GM12878 (cell line): ENCODE results near the gene CALR. TPM values are rescaled to one million over a fixed set of nuclear protein-coding genes. Genes with fewer than 3 reads are reported as not detected.

Experiments
- ATAC-seq: fragments of 200-7000 bp; cut with Tn5 transposase; 3 replicates; pipeline ENCODE4 v1.9.1; 2020; ENCODE audit warnings: mild to moderate bottlenecking, moderate library complexity
- BruUV-seq: library from RNA; stranded (reverse); fragments of 400-500 nt; replicated peaks from 2 replicates; lab custom pipeline; 2021; lab: Mats Ljungman, UMichigan
- CTCF ChIA-PET: fragments of 300-600 bp; sonication (Branson Sonifier 250); formaldehyde crosslinking; extraction: SDS; loops from one replicate; lab custom pipeline; 2021; ENCODE audit warnings: inconsistent platforms; lab: Yijun Ruan, JAX
- POLR2A ChIA-PET: fragments of 350-600 bp; formaldehyde crosslinking; extraction: SDS; loops from one replicate; lab custom pipeline; 2021; ENCODE audit warnings: inconsistent platforms; lab: Charles Lee
- RAD21 ChIA-PET: fragments of 300-600 bp; sonication (Branson Sonifier 250); formaldehyde crosslinking; loops from one replicate; lab custom pipeline; 2023; ENCODE audit warnings: antibody characterized with exemption; ENCODE audit not compliant: unreplicated experiment; lab: Charles Lee
- SMC1A ChIA-PET: fragments of 300-600 bp; sonication (Branson Sonifier 250); formaldehyde crosslinking; loops from one replicate; lab custom pipeline; 2023; ENCODE audit not compliant: unreplicated experiment, uncharacterized antibody; lab: Charles Lee
- DNase-seq: peaks from one replicate; pipeline ENCODE4 v3.0.0-alpha.2; 2011; ENCODE audit warnings: low read depth, low spot score
- FAIRE-seq: peaks from 3 replicates; lab custom pipeline; 2011; peaks lifted over from hg19 to GRCh38; lab: Jason Lieb, UNC
- H2AFZ ChIP-seq: 2 replicates; pipeline ENCODE4 v1.6.0; 2011; ENCODE audit warnings: low read depth, low read length, control low read depth; ENCODE audit not compliant: control insufficient read depth
- H3K27ac ChIP-seq: 2 replicates; pipeline ENCODE4 v1.5.1; 2011; ENCODE audit warnings: control low read depth; ENCODE audit not compliant: control insufficient read depth, insufficient read depth
- H3K27me3 ChIP-seq, 2 experiments: replicated peaks in 1 of 2; 2 replicates each; pipeline versions ENCODE4 v1.6.0 to v1.6.1; 2011; ENCODE audit warnings: low read length in 1 of 2; ENCODE audit not compliant: control insufficient read depth in 2 of 2, insufficient read depth in 2 of 2
- H3K36me3 ChIP-seq, 2 experiments: 2 replicates each; pipeline ENCODE4 v1.5.1; 2011; ENCODE audit warnings: low read length in 1 of 2; ENCODE audit not compliant: control insufficient read depth in 2 of 2, insufficient read depth in 2 of 2
- H3K4me1 ChIP-seq: 2 replicates; pipeline ENCODE4 v1.6.1; 2011; ENCODE audit warnings: mild to moderate bottlenecking, low read length, moderate library complexity, mixed read lengths; ENCODE audit not compliant: control insufficient read depth, insufficient read depth
- H3K4me2 ChIP-seq: 2 replicates; pipeline ENCODE4 v1.6.0; 2011; ENCODE audit warnings: control low read depth; ENCODE audit not compliant: control insufficient read depth, insufficient read depth
- H3K4me3 ChIP-seq: fragments of 200-600 bp; sonication (generic); 2 replicates; pipeline ENCODE4 v1.5.1; 2016
- H3K79me2 ChIP-seq: 2 replicates; pipeline ENCODE4 v1.6.0; 2011; ENCODE audit warnings: low read length; ENCODE audit not compliant: control insufficient read depth, insufficient read depth
- H3K9ac ChIP-seq: 2 replicates; pipeline ENCODE4 v1.8.0; 2011; ENCODE audit warnings: low read length, control low read depth, mixed read lengths; ENCODE audit not compliant: control insufficient read depth, insufficient read depth
- H3K9me3 ChIP-seq: replicated peaks from 3 replicates; pipeline ENCODE4 v1.5.1; 2011; ENCODE audit warnings: mild to moderate bottlenecking, low read length; ENCODE audit not compliant: control insufficient read depth, insufficient read depth
- H4K20me1 ChIP-seq: 2 replicates; pipeline ENCODE4 v1.6.0; 2011; ENCODE audit not compliant: control insufficient read depth, insufficient read depth
- ASH2L ChIP-seq: fragments of 300-600, 200-600 bp; sonication (generic); IDR thresholded peaks from 2 replicates; pipeline ENCODE4 v1.6.1; 2017; ENCODE audit warnings: low read depth, mild to moderate bottlenecking, borderline replicate concordance
- BRCA1 ChIP-seq: IDR thresholded peaks from 2 replicates; pipeline ENCODE4 v1.6.1; 2011; ENCODE audit warnings: low read depth, low read length, improper control_type of control experiment
- EGR1 ChIP-seq, 2 experiments: IDR thresholded peaks; 1 replicate in 1 of 2; 2 replicates in 1 of 2; pipeline ENCODE4 v1.6.1; 2011 to 2012; ENCODE audit warnings: low read depth in 2 of 2, low read length in 2 of 2, borderline replicate concordance in 1 of 2, mild to moderate bottlenecking in 1 of 2, moderate library complexity in 1 of 2
- ESRRA ChIP-seq: IDR thresholded peaks from 2 replicates; pipeline ENCODE4 v1.6.1; 2012; ENCODE audit warnings: mild to moderate bottlenecking, low read length, improper control_type of control experiment
- ETV6 ChIP-seq, 2 experiments: fragments of 450-650 bp in 1 of 2; IDR thresholded peaks in 1 of 2; conservative IDR thresholded peaks in 1 of 2; 2 replicates each; pipeline ENCODE4 v1.6.1; 2014; ENCODE audit warnings: antibody characterized with exemption in 1 of 2, borderline replicate concordance in 1 of 2, low read depth in 1 of 2, mild to moderate bottlenecking in 1 of 2, moderate library complexity in 1 of 2
- KAT2A ChIP-seq: conservative IDR thresholded peaks from 2 replicates; pipeline ENCODE4 v1.6.1; 2011; ENCODE audit warnings: low read depth, low read length; ENCODE audit not compliant: control insufficient read depth
- MTA2 ChIP-seq: fragments of 450-650 bp; IDR thresholded peaks from 2 replicates; pipeline ENCODE4 v1.6.1; 2016; ENCODE audit warnings: low read depth, mild to moderate bottlenecking, moderate library complexity
- MYB ChIP-seq: fragments of 150-350 bp; IDR thresholded peaks from 2 replicates; pipeline ENCODE4 v1.6.1; 2014; ENCODE audit warnings: mild to moderate bottlenecking, low read depth, low read length, borderline replicate concordance
- PAX8 ChIP-seq: fragments of 450-650 bp; IDR thresholded peaks from 2 replicates; pipeline ENCODE4 v1.6.1; 2017; ENCODE audit warnings: mild to moderate bottlenecking, moderate library complexity
- RAD51 ChIP-seq: fragments of 450-650 bp; IDR thresholded peaks from 2 replicates; pipeline ENCODE4 v1.6.1; 2016; ENCODE audit warnings: moderate library complexity, mild to moderate bottlenecking, inconsistent platforms
- RB1 ChIP-seq: fragments of 450-650 bp; formaldehyde crosslinking; IDR thresholded peaks from 2 replicates; pipeline ENCODE4 v1.6.1; 2017; ENCODE audit warnings: mild to moderate bottlenecking, borderline replicate concordance
- ZZZ3 ChIP-seq: IDR thresholded peaks from 2 replicates; pipeline ENCODE4 v1.6.1; 2011; ENCODE audit warnings: low read depth; ENCODE audit not compliant: control insufficient read depth, insufficient read length
- WGBS: methylation state at CpG from one replicate; pipeline ENCODE4 v1.1.6; 2016; ENCODE audit warnings: low lambda C conversion rate; ENCODE audit not compliant: insufficient replicate concordance, insufficient coverage; ENCODE audit errors: missing lambda C conversion rate; 5-methylcytosine and 5-hydroxymethylcytosine counted together
- in situ Hi-C: fragments of 300-500 bp; cut with MboI; formaldehyde crosslinking; loops from 9 replicates; pipeline ENCODE4 v1.14.3; 2018; ENCODE audit warnings: mixed read lengths
- intact Hi-C: fragments of 100-400 bp; cut with micrococcal nuclease; formaldehyde crosslinking; loops from one replicate; pipeline ENCODE4 v1.14.2; 2022; ENCODE audit not compliant: unreplicated experiment
- polyA plus RNA-seq, 11 experiments: library from polyadenylated mRNA; depleted of rRNA in 4 of 11; unstranded in 6 of 11; stranded (reverse) in 5 of 11; fragments of >200 nt; fragmentation: Nextera tagmentation in 4 of 11; fragmentation: Illumina TruSeq in 1 of 11; extraction: Ambion mirVana in 4 of 11; extraction: Trizol in 1 of 11; gene quantifications; 1 replicate in 1 of 11; 2 replicates in 10 of 11; pipeline versions ENCODE4 v1.2.1 to v1.2.3, GENCODE V29; 2011 to 2016; ENCODE audit warnings: inconsistent platforms in 2 of 11, missing spikeins in 2 of 11, low read depth in 1 of 11
- total RNA-seq, 4 experiments: library from RNA; depleted of rRNA in 3 of 4; stranded (reverse); fragments of >200 nt in 3 of 4; fragmentation: Illumina TruSeq in 1 of 4; extraction: Trizol in 1 of 4; gene quantifications; 2 replicates each; pipeline versions ENCODE4 v1.2.1 to v1.2.3, GENCODE V29; 2013 to 2021
- TF ChIP-seq, protein P1 (sequence below): IDR thresholded peaks from 2 replicates; pipeline ENCODE4 v1.6.1; 2011; ENCODE audit warnings: low read depth, mild to moderate bottlenecking, low read length, moderate library complexity, borderline replicate concordance; ENCODE audit errors: extremely low read depth
- TF ChIP-seq, protein P2 (sequence below), 3 experiments: IDR thresholded peaks in 2 of 3; conservative IDR thresholded peaks in 1 of 3; 2 replicates each; pipeline ENCODE4 v1.5.1; 2011; ENCODE audit warnings: low read depth in 3 of 3, low read length in 3 of 3, mild to moderate bottlenecking in 3 of 3, control low read depth in 2 of 3, moderate library complexity in 2 of 3, inconsistent platforms in 1 of 3, mixed read lengths in 1 of 3; ENCODE audit not compliant: control insufficient read depth in 2 of 3, insufficient read depth in 1 of 3; ENCODE audit errors: extremely low read depth in 1 of 3
- TF ChIP-seq, protein P3 (sequence below): fragments of 150-350 bp; IDR thresholded peaks from 2 replicates; pipeline ENCODE4 v1.6.1; 2016; ENCODE audit warnings: low read depth, low read length
- TF ChIP-seq, protein P4 (sequence below): fragments of 450-650 bp; IDR thresholded peaks from 2 replicates; pipeline ENCODE4 v1.6.1; 2016; ENCODE audit warnings: mild to moderate bottlenecking

The CALR gene
- total and polyA plus RNA-seq, 10 of the 15 experiments (the other 5 are each of a cell fraction or from before 2014, with no cell fraction given): 202 to 1,451 (median 749) TPM

DNA sequence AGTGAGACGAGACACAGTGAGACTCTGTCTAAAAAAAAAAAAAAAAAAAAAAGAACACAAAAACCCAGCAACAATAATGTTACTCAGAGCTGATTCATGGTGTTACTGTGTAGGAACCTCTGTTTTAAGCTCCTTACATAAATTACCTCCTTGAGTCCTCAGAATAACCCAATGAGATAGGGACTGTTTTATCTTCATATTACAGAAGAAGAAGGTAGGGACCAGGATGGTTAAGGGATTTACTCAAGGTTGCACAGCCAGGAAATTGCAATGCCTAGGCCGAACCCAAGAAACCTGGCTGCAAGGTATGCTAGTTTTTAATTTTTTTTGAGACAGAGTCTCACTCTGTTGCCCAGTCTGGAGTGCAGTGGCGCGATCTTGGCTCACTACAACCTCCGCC is 29.5 kb downstream of the CALR start:
- H3K4me2 ChIP-seq: no peak overlapping the region
- no peaks in the 10 kb centered on the region for H3K27me3 ChIP-seq
- CTCF ChIA-PET: interaction anchor here (0.6 to 7.0 kb wide), 9 partner anchors 9 to 295 kb away, joined by 3 to 63 read pairs (median 4); no protein-coding TSS in a partner anchor
- ATAC-seq (no peak), FAIRE-seq (no peak), DNase-seq (no peak)
- no peak overlapping the region for H3K4me3 ChIP-seq
- H3K4me1 ChIP-seq: 0 out of 2 replicates have a peak, but pooled peaks cover 3% of the 10 kb centered on the region
- SMC1A ChIA-PET: no interaction called here
- H3K36me3 ChIP-seq: no peaks in the 10 kb centered on the region
- RAD21 ChIA-PET: interaction anchor here (0.7 to 1.6 kb wide), 4 partner anchors 9 to 126 kb away, joined by 3 to 7 read pairs (median 4); no protein-coding TSS in a partner anchor
- intact Hi-C loops: no loop called here
- no TSS peak for BruUV-seq
- POLR2A ChIA-PET: interaction anchor here (0.6 to 0.9 kb wide), 3 partner anchors 83 to 795 kb away, joined by 5 to 6 read pairs (median 5); no protein-coding TSS in a partner anchor
- no peak overlapping the region for H3K9ac ChIP-seq
- no peak overlapping the region for H2AFZ ChIP-seq
- TF ChIP-seq EGR1 (IDR thresholded peaks at IDR 0.05; ENCODE audit: borderline replicate concordance in 1 of 2, low read depth in 2 of 2, low read length in 2 of 2) (no peak), RB1 (no peak), MTA2 (no peak), RAD51 (no peak), ASH2L (no peak), ESRRA (no peak), BRCA1 (no peak), MYB (no peak), ZZZ3 (no peak), PAX8 (no peak), ETV6 (conservative IDR thresholded peaks at IDR 0.05 in 1 of 2, IDR thresholded peaks at IDR 0.05 in 1 of 2; ENCODE audit: borderline replicate concordance in 1 of 2, low read depth in 1 of 2) (no peak), KAT2A (no peak)
- TF ChIP-seq, protein P1, sequence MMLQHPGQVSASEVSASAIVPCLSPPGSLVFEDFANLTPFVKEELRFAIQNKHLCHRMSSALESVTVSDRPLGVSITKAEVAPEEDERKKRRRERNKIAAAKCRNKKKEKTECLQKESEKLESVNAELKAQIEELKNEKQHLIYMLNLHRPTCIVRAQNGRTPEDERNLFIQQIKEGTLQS: no peak
- TF ChIP-seq, protein P2, sequence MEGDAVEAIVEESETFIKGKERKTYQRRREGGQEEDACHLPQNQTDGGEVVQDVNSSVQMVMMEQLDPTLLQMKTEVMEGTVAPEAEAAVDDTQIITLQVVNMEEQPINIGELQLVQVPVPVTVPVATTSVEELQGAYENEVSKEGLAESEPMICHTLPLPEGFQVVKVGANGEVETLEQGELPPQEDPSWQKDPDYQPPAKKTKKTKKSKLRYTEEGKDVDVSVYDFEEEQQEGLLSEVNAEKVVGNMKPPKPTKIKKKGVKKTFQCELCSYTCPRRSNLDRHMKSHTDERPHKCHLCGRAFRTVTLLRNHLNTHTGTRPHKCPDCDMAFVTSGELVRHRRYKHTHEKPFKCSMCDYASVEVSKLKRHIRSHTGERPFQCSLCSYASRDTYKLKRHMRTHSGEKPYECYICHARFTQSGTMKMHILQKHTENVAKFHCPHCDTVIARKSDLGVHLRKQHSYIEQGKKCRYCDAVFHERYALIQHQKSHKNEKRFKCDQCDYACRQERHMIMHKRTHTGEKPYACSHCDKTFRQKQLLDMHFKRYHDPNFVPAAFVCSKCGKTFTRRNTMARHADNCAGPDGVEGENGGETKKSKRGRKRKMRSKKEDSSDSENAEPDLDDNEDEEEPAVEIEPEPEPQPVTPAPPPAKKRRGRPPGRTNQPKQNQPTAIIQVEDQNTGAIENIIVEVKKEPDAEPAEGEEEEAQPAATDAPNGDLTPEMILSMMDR (IDR thresholded peaks at IDR 0.05 in 2 of 3, conservative IDR thresholded peaks at IDR 0.05 in 1 of 3; ENCODE audit: control insufficient read depth in 2 of 3, extremely low read depth in 1 of 3, insufficient read depth in 1 of 3, low read depth in 3 of 3, low read length in 3 of 3): no peak
- TF ChIP-seq, protein P3, sequence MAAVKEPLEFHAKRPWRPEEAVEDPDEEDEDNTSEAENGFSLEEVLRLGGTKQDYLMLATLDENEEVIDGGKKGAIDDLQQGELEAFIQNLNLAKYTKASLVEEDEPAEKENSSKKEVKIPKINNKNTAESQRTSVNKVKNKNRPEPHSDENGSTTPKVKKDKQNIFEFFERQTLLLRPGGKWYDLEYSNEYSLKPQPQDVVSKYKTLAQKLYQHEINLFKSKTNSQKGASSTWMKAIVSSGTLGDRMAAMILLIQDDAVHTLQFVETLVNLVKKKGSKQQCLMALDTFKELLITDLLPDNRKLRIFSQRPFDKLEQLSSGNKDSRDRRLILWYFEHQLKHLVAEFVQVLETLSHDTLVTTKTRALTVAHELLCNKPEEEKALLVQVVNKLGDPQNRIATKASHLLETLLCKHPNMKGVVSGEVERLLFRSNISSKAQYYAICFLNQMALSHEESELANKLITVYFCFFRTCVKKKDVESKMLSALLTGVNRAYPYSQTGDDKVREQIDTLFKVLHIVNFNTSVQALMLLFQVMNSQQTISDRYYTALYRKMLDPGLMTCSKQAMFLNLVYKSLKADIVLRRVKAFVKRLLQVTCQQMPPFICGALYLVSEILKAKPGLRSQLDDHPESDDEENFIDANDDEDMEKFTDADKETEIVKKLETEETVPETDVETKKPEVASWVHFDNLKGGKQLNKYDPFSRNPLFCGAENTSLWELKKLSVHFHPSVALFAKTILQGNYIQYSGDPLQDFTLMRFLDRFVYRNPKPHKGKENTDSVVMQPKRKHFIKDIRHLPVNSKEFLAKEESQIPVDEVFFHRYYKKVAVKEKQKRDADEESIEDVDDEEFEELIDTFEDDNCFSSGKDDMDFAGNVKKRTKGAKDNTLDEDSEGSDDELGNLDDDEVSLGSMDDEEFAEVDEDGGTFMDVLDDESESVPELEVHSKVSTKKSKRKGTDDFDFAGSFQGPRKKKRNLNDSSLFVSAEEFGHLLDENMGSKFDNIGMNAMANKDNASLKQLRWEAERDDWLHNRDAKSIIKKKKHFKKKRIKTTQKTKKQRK: no peak
- TF ChIP-seq, protein P4, sequence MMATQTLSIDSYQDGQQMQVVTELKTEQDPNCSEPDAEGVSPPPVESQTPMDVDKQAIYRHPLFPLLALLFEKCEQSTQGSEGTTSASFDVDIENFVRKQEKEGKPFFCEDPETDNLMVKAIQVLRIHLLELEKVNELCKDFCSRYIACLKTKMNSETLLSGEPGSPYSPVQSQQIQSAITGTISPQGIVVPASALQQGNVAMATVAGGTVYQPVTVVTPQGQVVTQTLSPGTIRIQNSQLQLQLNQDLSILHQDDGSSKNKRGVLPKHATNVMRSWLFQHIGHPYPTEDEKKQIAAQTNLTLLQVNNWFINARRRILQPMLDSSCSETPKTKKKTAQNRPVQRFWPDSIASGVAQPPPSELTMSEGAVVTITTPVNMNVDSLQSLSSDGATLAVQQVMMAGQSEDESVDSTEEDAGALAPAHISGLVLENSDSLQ: no peak
- 83% methylated on average over 5 of the region's 5 CpGs for WGBS
- H3K9me3 ChIP-seq: no peaks in the 10 kb centered on the region
- H3K79me2 ChIP-seq: no peaks in the 10 kb centered on the region
- in situ Hi-C loops: no loop called here
- no peak overlapping the region for H3K27ac ChIP-seq
- H4K20me1 ChIP-seq: no peaks in the 10 kb centered on the region
